Panc1 (cell line): ENCODE data around the gene EFCC1. TPM values are rescaled to one million over a fixed set of nuclear protein-coding genes. Genes with fewer than 3 reads are reported as not detected.

Experiments
- ATAC-seq: fragments of 200-7000 bp; cut with Tn5 transposase; 2 replicates; pipeline ENCODE4 v1.9.1; 2020; ENCODE audit warnings: mild to moderate bottlenecking, moderate library complexity
- BruUV-seq: library from RNA; stranded (reverse); fragments of 400-500 nt; replicated peaks from 2 replicates; lab custom pipeline; 2021; lab: Mats Ljungman, UMichigan
- CTCF ChIA-PET: fragments of 300-600 bp; sonication (Branson Sonifier 250); formaldehyde crosslinking; loops from one replicate; lab custom pipeline; 2022; ENCODE audit warnings: antibody characterized with exemption; lab: Charles Lee
- POLR2A ChIA-PET: fragments of 300-600 bp; sonication (Branson Sonifier 250); formaldehyde crosslinking; loops from one replicate; lab custom pipeline; 2022; ENCODE audit warnings: antibody characterized with exemption; lab: Charles Lee
- DNase-seq: peaks from one replicate; pipeline ENCODE4 v3.0.0-alpha.2; 2010; ENCODE audit warnings: low read depth, low spot score
- H3K27ac ChIP-seq: 2 replicates; pipeline ENCODE4 v1.5.1; 2011; ENCODE audit warnings: mild to moderate bottlenecking, low read length, inconsistent platforms
- H3K27me3 ChIP-seq: fragments of 200-500 bp; sonication (Bioruptor generic); 2 replicates; pipeline ENCODE4 v1.6.0; 2014; ENCODE audit warnings: low read length, inconsistent platforms; ENCODE audit not compliant: control insufficient read depth, insufficient read depth
- H3K36me3 ChIP-seq: fragments of 200-500 bp; sonication (Bioruptor generic); 2 replicates; pipeline ENCODE4 v1.5.1; 2014; ENCODE audit warnings: inconsistent platforms, mild to moderate bottlenecking, low read length, moderate library complexity; ENCODE audit not compliant: control insufficient read depth, insufficient read depth
- H3K4me1 ChIP-seq: 2 replicates; pipeline ENCODE4 v1.5.1; 2011; ENCODE audit warnings: inconsistent platforms, mild to moderate bottlenecking, low read length, moderate library complexity; ENCODE audit not compliant: control insufficient read depth, insufficient read depth
- H3K4me3 ChIP-seq, 2 experiments: 2 replicates each; pipeline ENCODE4 v1.5.1; 2011 to 2012; ENCODE audit warnings: low read depth in 2 of 2, low read length in 2 of 2, mild to moderate bottlenecking in 2 of 2, inconsistent platforms in 1 of 2, moderate library complexity in 1 of 2
- H3K9me3 ChIP-seq: fragments of 200-500 bp; sonication (Bioruptor generic); 2 replicates; pipeline ENCODE4 v1.5.1; 2014; ENCODE audit warnings: low read depth, mild to moderate bottlenecking, inconsistent platforms, low read length, moderate library complexity; ENCODE audit not compliant: control insufficient read depth, insufficient read depth
- POLR2AphosphoS5 ChIP-seq: IDR thresholded peaks from 2 replicates; pipeline ENCODE4 v1.6.1; 2012; ENCODE audit warnings: mild to moderate bottlenecking, low read depth, low read length, moderate library complexity
- REST ChIP-seq, 2 experiments: IDR thresholded peaks; 2 replicates each; pipeline ENCODE4 v1.6.1; 2011 to 2012; ENCODE audit warnings: low read depth in 2 of 2, control low read depth in 1 of 2, low read length in 1 of 2, mild to moderate bottlenecking in 1 of 2, moderate library complexity in 1 of 2; ENCODE audit not compliant: insufficient read depth in 1 of 2
- SIN3A ChIP-seq: IDR thresholded peaks from 2 replicates; pipeline ENCODE4 v1.6.1; 2012; ENCODE audit warnings: low read depth, mild to moderate bottlenecking, low read length, moderate library complexity, borderline replicate concordance; ENCODE audit not compliant: insufficient read depth
- TCF7L2 ChIP-seq: IDR thresholded peaks from 2 replicates; pipeline ENCODE4 v1.6.1; 2011; ENCODE audit warnings: mild to moderate bottlenecking, low read depth, low read length, inconsistent platforms
- in situ Hi-C: cut with HindIII; loops from 2 replicates; pipeline ENCODE4 v1.10.0; 2016; ENCODE audit warnings: low sequenced_read_pairs, low pct_unique_long_range_greater_than_20kb
- intact Hi-C: fragments of 100-400 bp; cut with micrococcal nuclease; formaldehyde crosslinking; loops from one replicate; pipeline ENCODE4 v1.10.0; 2022; ENCODE audit not compliant: unreplicated experiment
- total RNA-seq: library from RNA; stranded (reverse); gene quantifications from one replicate; pipeline ENCODE4 v1.2.1, GENCODE V29; 2021; ENCODE audit not compliant: unreplicated experiment
- TF ChIP-seq, protein P1 (sequence below): fragments of 450-650 bp; IDR thresholded peaks from 2 replicates; pipeline ENCODE4 v1.5.1; 2017; ENCODE audit warnings: mild to moderate bottlenecking

EFCC1 gene
- total RNA-seq, 1 experiment from 2014 or later, result 0.15 TPM

DNA sequence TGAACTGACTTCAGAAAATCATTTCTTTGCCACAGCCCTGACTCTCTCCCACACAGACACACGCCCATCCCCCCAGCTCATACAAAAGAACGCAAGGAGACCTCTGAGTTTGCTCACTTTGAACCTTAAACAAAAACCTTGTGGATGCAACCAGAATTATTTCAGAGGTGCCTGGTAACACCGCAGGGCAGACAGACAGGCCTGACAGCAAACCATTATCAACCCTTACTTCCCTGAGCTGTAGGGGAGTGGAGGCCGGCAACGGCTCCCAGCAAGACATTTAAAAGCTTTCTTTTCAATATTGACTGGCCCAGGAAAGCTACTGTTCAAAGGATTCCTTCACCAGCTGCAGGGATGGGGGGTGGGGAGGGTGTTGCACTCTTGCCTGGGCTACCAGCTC lies 2.0 kb upstream of the EFCC1 start:
- no TSS peak for BruUV-seq
- POLR2A ChIA-PET, result interaction anchor here (0.6 kb wide), 2 partner anchors 45 to 320 kb away, joined by 3 to 11 read pairs; no protein-coding TSS in a partner anchor
- in situ Hi-C loops, result loop anchor here (10.0 kb wide), 1 partner anchor 126 kb away; the partner anchor contains the start of gene RAB43

GRCh38 chr3:129000742-129001100 lies 383 bp upstream of the EFCC1 start:
- intact Hi-C loops (no loop called here), in situ Hi-C loops (no loop called here)
- no peaks in the 10 kb centered on the region for H3K9me3 ChIP-seq
- H3K4me3 ChIP-seq, result peak overlapping the region; percentile 32 to 33
- ChIA-PET POLR2A (no interaction called here), CTCF (no interaction called here)
- TF ChIP-seq TCF7L2 (no peak), REST (IDR thresholded peaks at IDR 0.05; ENCODE audit: insufficient read depth in 1 of 2, low read depth in 2 of 2, low read length in 1 of 2) (no peak), SIN3A (no peak), POLR2AphosphoS5 (no peak)
- TF ChIP-seq, protein P1, sequence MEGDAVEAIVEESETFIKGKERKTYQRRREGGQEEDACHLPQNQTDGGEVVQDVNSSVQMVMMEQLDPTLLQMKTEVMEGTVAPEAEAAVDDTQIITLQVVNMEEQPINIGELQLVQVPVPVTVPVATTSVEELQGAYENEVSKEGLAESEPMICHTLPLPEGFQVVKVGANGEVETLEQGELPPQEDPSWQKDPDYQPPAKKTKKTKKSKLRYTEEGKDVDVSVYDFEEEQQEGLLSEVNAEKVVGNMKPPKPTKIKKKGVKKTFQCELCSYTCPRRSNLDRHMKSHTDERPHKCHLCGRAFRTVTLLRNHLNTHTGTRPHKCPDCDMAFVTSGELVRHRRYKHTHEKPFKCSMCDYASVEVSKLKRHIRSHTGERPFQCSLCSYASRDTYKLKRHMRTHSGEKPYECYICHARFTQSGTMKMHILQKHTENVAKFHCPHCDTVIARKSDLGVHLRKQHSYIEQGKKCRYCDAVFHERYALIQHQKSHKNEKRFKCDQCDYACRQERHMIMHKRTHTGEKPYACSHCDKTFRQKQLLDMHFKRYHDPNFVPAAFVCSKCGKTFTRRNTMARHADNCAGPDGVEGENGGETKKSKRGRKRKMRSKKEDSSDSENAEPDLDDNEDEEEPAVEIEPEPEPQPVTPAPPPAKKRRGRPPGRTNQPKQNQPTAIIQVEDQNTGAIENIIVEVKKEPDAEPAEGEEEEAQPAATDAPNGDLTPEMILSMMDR, result no peak
- no peaks in the 10 kb centered on the region for H3K36me3 ChIP-seq
- no peak overlapping the region for H3K27ac ChIP-seq
- peaks cover 23% of the 10 kb centered on the region for H3K27me3 ChIP-seq
- peaks cover 7% of the 10 kb centered on the region; the same call in 1 of the 2 replicates for H3K4me1 ChIP-seq
- ATAC-seq (0 out of 2 replicates have a peak, but pooled peaks have one; percentile 1), DNase-seq (no peak)
- BruUV-seq, result no TSS peak

More for the DNA sequence above, 2.0 kb upstream of the EFCC1 start:
- no peaks in the 10 kb centered on the region for H3K4me1 ChIP-seq
- DNase-seq (no peak), ATAC-seq (no peak)
- no peaks in the 10 kb centered on the region for H3K36me3 ChIP-seq
- H3K27me3 ChIP-seq, result peaks cover 23% of the 10 kb centered on the region
- no peak overlapping the region for H3K4me3 ChIP-seq
- CTCF ChIA-PET, result interaction anchor here (0.7 kb wide), 2 partner anchors 24 to 29 kb away, joined by 3 to 6 read pairs; no protein-coding TSS in a partner anchor
- TF ChIP-seq REST (IDR thresholded peaks at IDR 0.05; ENCODE audit: insufficient read depth in 1 of 2, low read depth in 2 of 2, low read length in 1 of 2) (no peak), TCF7L2 (no peak), SIN3A (no peak), POLR2AphosphoS5 (no peak)
- TF ChIP-seq, protein P1, result no peak
- intact Hi-C loops, result no loop called here
- no peak overlapping the region for H3K27ac ChIP-seq
- H3K9me3 ChIP-seq, result no peaks in the 10 kb centered on the region
